ENCODE measurements around the gene SCYL1. TPM values are rescaled to one million over a fixed set of nuclear protein-coding genes. Genes with fewer than 3 reads are reported as not detected.
"Not testable (repeated sequence)": the region's sequence is repeated elsewhere in the genome, so short reads cannot be mapped to it uniquely, and the experiment has no call there.

The SCYL1 gene
- total RNA-seq, 2 experiments from 2014 or later: 83.7 to 87.8 TPM

GRCh38 chr11:65501472-65502273, 23.2 kb upstream of the SCYL1 start:
- POLR2A ChIA-PET: interaction anchor here (0.6 to 16.1 kb wide), 6 partner anchors 8 to 119 kb away, joined by 5 to 2088 read pairs (median 8); partner anchors contain the start of genes NEAT1 and SLC25A45
- CTCF ChIA-PET: interaction anchor here (0.5 to 22.9 kb wide), 4 partner anchors 15 to 81 kb away, joined by 3 to 423 read pairs (median 3); partner anchors contain the start of genes EHBP1L1 and NEAT1

- ChIA-PET CTCF (interaction anchor here (1.0 to 22.9 kb wide), 2 partner anchors 73 to 81 kb away, joined by 3 to 423 read pairs; partner anchors contain the start of genes EHBP1L1 and NEAT1), POLR2A (interaction anchor here (0.9 to 16.1 kb wide), 6 partner anchors 9 to 120 kb away, joined by 3 to 2088 read pairs (median 8); partner anchors contain the start of genes NEAT1 and SLC25A45)
These were observed 22.7 kb upstream of the SCYL1 start for GRCh38 chr11:65502274-65502554.

- CTCF ChIA-PET: interaction anchor here (1.0 to 22.9 kb wide), 2 partner anchors 73 to 82 kb away, joined by 3 to 423 read pairs; partner anchors contain the start of genes EHBP1L1 and NEAT1
- POLR2A ChIA-PET: interaction anchor here (0.7 to 16.1 kb wide), 7 partner anchors 9 to 399 kb away, joined by 3 to 2088 read pairs (median 7); partner anchors contain the start of genes NEAT1 and SLC25A45
These were observed 22.1 kb upstream of the SCYL1 start for GRCh38 chr11:65502555-65503367.

- ChIA-PET CTCF (interaction anchor here (22.9 kb wide), 1 partner anchor 82 kb away, joined by 423 read pairs; the partner anchor contains the start of gene NEAT1), POLR2A (interaction anchor here (0.6 to 16.1 kb wide), 8 partner anchors 10 to 83 kb away, joined by 3 to 2088 read pairs (median 4); partner anchors contain the start of gene NEAT1)
These were observed 21.4 kb upstream of the SCYL1 start for GRCh38 chr11:65503368-65503948.

- POLR2A ChIA-PET: interaction anchor here (0.6 to 16.1 kb wide), 9 partner anchors 10 to 157 kb away, joined by 4 to 2088 read pairs (median 4); partner anchors contain the start of gene NEAT1
- CTCF ChIA-PET: interaction anchor here (1.1 to 22.9 kb wide), 2 partner anchors 35 to 83 kb away, joined by 3 to 423 read pairs; partner anchors contain the start of gene NEAT1
These were observed 20.8 kb upstream of the SCYL1 start for GRCh38 chr11:65503949-65504673.

GRCh38 chr11:65504674-65505465, 20.0 kb upstream of the SCYL1 start:
- ChIA-PET POLR2A (interaction anchor here (0.6 to 16.1 kb wide), 11 partner anchors 7 to 156 kb away, joined by 3 to 2088 read pairs (median 5); partner anchors contain the start of genes MALAT1 and NEAT1), CTCF (interaction anchor here (0.9 to 22.9 kb wide), 4 partner anchors 9 to 84 kb away, joined by 3 to 423 read pairs (median 3); partner anchors contain the start of gene NEAT1)

GRCh38 chr11:65505466-65506289, 19.2 kb upstream of the SCYL1 start:
- ChIA-PET CTCF (interaction anchor here (0.7 to 22.9 kb wide), 4 partner anchors 10 to 85 kb away, joined by 3 to 423 read pairs (median 3); partner anchors contain the start of gene NEAT1), POLR2A (interaction anchor here (0.6 to 16.1 kb wide), 14 partner anchors 7 to 124 kb away, joined by 3 to 2088 read pairs (median 6); partner anchors contain the start of genes FAM89B, MALAT1 and NEAT1)

GRCh38 chr11:65506290-65506771, 18.6 kb upstream of the SCYL1 start:
- POLR2A ChIA-PET: interaction anchor here (0.5 to 16.1 kb wide), 11 partner anchors 8 to 173 kb away, joined by 3 to 2088 read pairs (median 11); partner anchors contain the start of genes DPF2, FAM89B, MALAT1 and NEAT1
- CTCF ChIA-PET: interaction anchor here (0.7 to 22.9 kb wide), 3 partner anchors 9 to 85 kb away, joined by 3 to 423 read pairs (median 35); partner anchors contain the start of genes MALAT1 and NEAT1

- ChIA-PET CTCF (interaction anchor here (0.5 to 22.9 kb wide), 6 partner anchors 9 to 86 kb away, joined by 3 to 423 read pairs (median 7); partner anchors contain the start of genes MALAT1 and NEAT1), POLR2A (interaction anchor here (0.5 to 16.1 kb wide), 16 partner anchors 9 to 384 kb away, joined by 3 to 2088 read pairs (median 7); partner anchors contain the start of genes CCDC85B, DPF2, MALAT1 and NEAT1)
These were observed 17.9 kb upstream of the SCYL1 start for GRCh38 chr11:65506772-65507505.

GRCh38 chr11:65512311-65512710, 12.6 kb upstream of the SCYL1 start:
- ChIA-PET CTCF (interaction anchor here (0.7 to 22.9 kb wide), 4 partner anchors 91 to 223 kb away, joined by 3 to 423 read pairs (median 4); partner anchors contain the start of genes FRMD8 and NEAT1), POLR2A (interaction anchor here (16.1 kb wide), 1 partner anchor 90 kb away, joined by 2088 read pairs; the partner anchor contains the start of gene NEAT1)

GRCh38 chr11:65516135-65516968, 8.5 kb upstream of the SCYL1 start:
- ChIA-PET CTCF (interaction anchor here (0.8 to 22.9 kb wide), 4 partner anchors 8 to 95 kb away, joined by 3 to 423 read pairs (median 4); partner anchors contain the start of gene NEAT1), POLR2A (interaction anchor here (0.6 to 1.2 kb wide), 2 partner anchors 130 to 202 kb away, joined by 3 read pairs; partner anchors contain the start of gene FRMD8)

GRCh38 chr11:65518941-65519549, 5.8 kb upstream of the SCYL1 start:
- CTCF ChIA-PET: interaction anchor here (2.4 kb wide), 1 partner anchor 8 kb away, joined by 6 read pairs; no protein-coding TSS in a partner anchor
- POLR2A ChIA-PET: not testable (repeated sequence)

GRCh38 chr11:65521777-65522521, 2.9 kb upstream of the SCYL1 start:
- POLR2A ChIA-PET: not testable (repeated sequence)
- CTCF ChIA-PET: interaction anchor here (2.4 kb wide), 1 partner anchor 11 kb away, joined by 6 read pairs; no protein-coding TSS in a partner anchor

Measured in activated CD8-positive, alpha-beta memory T cell treated with anti-CD3 and anti-CD28 coated beads for 36 hours (primary cell).